SK-N-SH (cell line): ENCODE results near the gene TYW1. TPM values are rescaled to one million over a fixed set of nuclear protein-coding genes. Genes with fewer than 3 reads are reported as not detected.
"Not testable (repeated sequence)": the region's sequence is repeated elsewhere in the genome, so short reads cannot be mapped to it uniquely, and the experiment has no call there.

Experiments used
- CTCF ChIA-PET: fragments of 300-600, 350-600 bp; formaldehyde crosslinking; extraction: SDS; loops from one replicate; lab custom pipeline; 2021; lab: Yijun Ruan, JAX
- POLR2A ChIA-PET: fragments of 350-600 bp; sonication (Branson Sonifier 250); formaldehyde crosslinking; extraction: SDS; loops from one replicate; lab custom pipeline; 2020; ENCODE audit warnings: antibody characterized with exemption, inconsistent platforms; lab: Yijun Ruan, JAX
- DNase-seq: peaks from one replicate; pipeline ENCODE4 v3.0.0; 2012
- H2AFZ ChIP-seq: fragments of 200-600 bp; sonication (generic); 2 replicates; pipeline ENCODE4 v1.8.1; 2016; ENCODE audit warnings: antibody characterized with exemption, mild to moderate bottlenecking, low read depth
- H3F3A ChIP-seq: fragments of 200-600 bp; sonication (generic); replicated peaks from 2 replicates; pipeline ENCODE3; 2016; ENCODE audit warnings: antibody characterized with exemption, mild to moderate bottlenecking; ENCODE audit not compliant: insufficient read depth
- H3K27ac ChIP-seq, 2 experiments: fragments of 200-500 bp in 1 of 2; fragments of 200-600 bp in 1 of 2; sonication (Bioruptor generic) in 1 of 2; sonication (generic), shearing (Covaris generic) in 1 of 2; 2 replicates each; pipeline versions ENCODE4 v1.5.1 to v1.6.1; 2014 to 2016; ENCODE audit warnings: low read depth in 2 of 2, inconsistent platforms in 1 of 2, low read length in 1 of 2, mild to moderate bottlenecking in 1 of 2, mixed read lengths in 1 of 2
- H3K27me3 ChIP-seq: fragments of 200-600 bp; sonication (generic), shearing (Covaris generic); 2 replicates; pipeline ENCODE4 v1.6.1; 2016; ENCODE audit warnings: mixed run types; ENCODE audit not compliant: insufficient read depth
- H3K36me3 ChIP-seq, 2 experiments: fragments of 200-500 bp in 1 of 2; fragments of 200-600 bp in 1 of 2; sonication (Bioruptor generic) in 1 of 2; sonication (generic) in 1 of 2; replicated peaks in 1 of 2; 2 replicates each; pipeline versions ENCODE3 to v1.5.1; 2014 to 2016; ENCODE audit warnings: low read length in 1 of 2, mild to moderate bottlenecking in 1 of 2; ENCODE audit not compliant: insufficient read depth in 2 of 2, control insufficient read depth in 1 of 2
- H3K4me1 ChIP-seq, 2 experiments: fragments of 200-500 bp in 1 of 2; fragments of 200-600 bp in 1 of 2; sonication (Bioruptor generic) in 1 of 2; sonication (generic), shearing (Covaris generic) in 1 of 2; 2 replicates each; pipeline versions ENCODE4 v1.5.1 to v1.6.1; 2014 to 2016; ENCODE audit warnings: low read depth in 1 of 2, low read length in 1 of 2, mixed run types in 1 of 2; ENCODE audit not compliant: insufficient read depth in 2 of 2, control insufficient read depth in 1 of 2
- H3K4me2 ChIP-seq: fragments of 200-600 bp; sonication (generic), shearing (Covaris generic); 2 replicates; pipeline ENCODE4 v1.6.1; 2017; ENCODE audit warnings: mixed run types
- H3K4me3 ChIP-seq, 2 experiments: fragments of 200-500 bp in 1 of 2; fragments of 200-600 bp in 1 of 2; sonication (Bioruptor generic) in 1 of 2; sonication (generic), shearing (Covaris generic) in 1 of 2; 2 replicates each; pipeline versions ENCODE4 v1.5.1 to v1.8.1; 2014 to 2016; ENCODE audit warnings: low read depth in 2 of 2, inconsistent platforms in 1 of 2, low read length in 1 of 2, mild to moderate bottlenecking in 1 of 2, mixed read lengths in 1 of 2, moderate library complexity in 1 of 2
- H3K79me2 ChIP-seq: fragments of 200-600 bp; sonication (generic); 2 replicates; pipeline ENCODE4 v1.8.1; 2017; ENCODE audit warnings: mild to moderate bottlenecking; ENCODE audit not compliant: insufficient read depth
- H3K9ac ChIP-seq: fragments of 200-600 bp; sonication (generic); 2 replicates; pipeline ENCODE4 v1.6.1; 2017; ENCODE audit warnings: mixed run types
- H3K9me2 ChIP-seq: fragments of 200-600 bp; sonication (generic); 2 replicates; pipeline ENCODE4 v1.6.1; 2017; ENCODE audit warnings: mixed run types
- H3K9me3 ChIP-seq: fragments of 200-600 bp; sonication (generic); 2 replicates; pipeline ENCODE4 v1.6.1; 2017; ENCODE audit warnings: mixed run types, mild to moderate bottlenecking, moderate library complexity
- H4K20me1 ChIP-seq: fragments of 200-600 bp; sonication (generic); 2 replicates; pipeline ENCODE4 v1.6.1; 2017; ENCODE audit warnings: mild to moderate bottlenecking, mixed run types; ENCODE audit not compliant: insufficient read depth
- EP300 ChIP-seq, 2 experiments: IDR thresholded peaks; 2 replicates each; pipeline versions ENCODE4 v1.4.0 to v1.6.1; 2012; ENCODE audit warnings: borderline replicate concordance in 1 of 2, low read depth in 1 of 2, low read length in 1 of 2
- EZH2phosphoT487 ChIP-seq: fragments of 200-600 bp; sonication (generic); IDR thresholded peaks from 2 replicates; pipeline ENCODE4 v1.6.1; 2017; ENCODE audit warnings: low read depth, mixed run types, mild to moderate bottlenecking, antibody characterized with exemption, moderate library complexity, borderline replicate concordance
- GATA2 ChIP-seq: sonication (generic); formaldehyde crosslinking; IDR thresholded peaks from 2 replicates; pipeline ENCODE4 v1.5.0; 2020; ENCODE audit warnings: mild to moderate bottlenecking, missing genetic modification reagents
- POLR2AphosphoS5 ChIP-seq: IDR thresholded peaks from 2 replicates; pipeline ENCODE4 v1.6.1; 2012; ENCODE audit warnings: low read depth, low read length
- RAD21 ChIP-seq: IDR thresholded peaks from 2 replicates; pipeline ENCODE4 v1.6.1; 2012; ENCODE audit warnings: mild to moderate bottlenecking, low read length
- SIN3A ChIP-seq: IDR thresholded peaks from 2 replicates; pipeline ENCODE4 v1.6.1; 2012; ENCODE audit warnings: low read depth, mild to moderate bottlenecking, low read length, moderate library complexity, borderline replicate concordance
- WGBS: methylation state at CpG from one replicate; pipeline ENCODE4 v1.1.6; 2017; ENCODE audit warnings: low lambda C conversion rate; 5-methylcytosine and 5-hydroxymethylcytosine counted together
- polyA plus RNA-seq, 3 experiments: library from polyadenylated mRNA; depleted of rRNA; stranded (reverse); fragments of >200 nt; gene quantifications; 2 replicates each; pipeline ENCODE4 v1.2.3, GENCODE V29; 2012
- small RNA-seq, 7 experiments: library from RNA; depleted of rRNA; stranded (forward); fragments of <200 nt; gene quantifications; one replicate each; pipeline ENCODE3, GENCODE V24; 2012
- TF ChIP-seq, protein P1 (sequence below): fragments of 150-350 bp; IDR thresholded peaks from 2 replicates; pipeline ENCODE4 v1.6.1; 2017; ENCODE audit warnings: antibody characterized with exemption, low read length, low read depth, borderline replicate concordance
- TF ChIP-seq, protein P2 (sequence below): fragments of 200-600 bp; sonication (generic); IDR thresholded peaks from 2 replicates; pipeline ENCODE4 v1.6.1; 2017; ENCODE audit warnings: antibody characterized with exemption, mild to moderate bottlenecking, moderate library complexity

TYW1 gene
- polyA plus RNA-seq, 1 of the 3 experiments (the other 2 are of a cell fraction): 15.0 TPM

DNA sequence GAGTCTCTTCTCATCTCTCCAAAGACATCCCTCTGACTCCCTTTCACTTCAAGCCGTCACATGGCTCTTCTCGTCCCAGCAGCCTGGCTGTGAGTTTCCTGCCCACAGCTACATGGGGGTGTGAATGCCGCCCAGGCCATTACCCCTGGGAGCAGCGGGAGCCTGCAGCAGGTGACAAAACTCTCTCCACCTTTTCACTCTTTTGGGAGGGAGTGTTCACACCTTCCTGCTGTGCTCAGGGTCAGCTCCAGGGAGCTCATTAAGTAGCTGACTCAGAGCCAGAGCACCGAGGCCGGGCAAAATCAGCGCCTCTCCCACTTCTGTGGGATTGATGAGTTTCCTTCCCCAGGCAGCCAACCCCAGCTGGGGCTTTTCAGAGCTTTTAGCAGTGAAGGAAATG, 271.3 kb downstream of the TYW1 start (continued):
- no peak for TF ChIP-seq POLR2AphosphoS5
- TF ChIP-seq RAD21: no peak
- no peak for TF ChIP-seq EP300 (IDR thresholded peaks at IDR 0.05; ENCODE audit: borderline replicate concordance in 1 of 2, low read depth in 1 of 2, low read length in 1 of 2)
- no peak for TF ChIP-seq GATA2 (CRISPR knock-in tag)
- TF ChIP-seq EZH2phosphoT487: no peak
- TF ChIP-seq, protein P1, sequence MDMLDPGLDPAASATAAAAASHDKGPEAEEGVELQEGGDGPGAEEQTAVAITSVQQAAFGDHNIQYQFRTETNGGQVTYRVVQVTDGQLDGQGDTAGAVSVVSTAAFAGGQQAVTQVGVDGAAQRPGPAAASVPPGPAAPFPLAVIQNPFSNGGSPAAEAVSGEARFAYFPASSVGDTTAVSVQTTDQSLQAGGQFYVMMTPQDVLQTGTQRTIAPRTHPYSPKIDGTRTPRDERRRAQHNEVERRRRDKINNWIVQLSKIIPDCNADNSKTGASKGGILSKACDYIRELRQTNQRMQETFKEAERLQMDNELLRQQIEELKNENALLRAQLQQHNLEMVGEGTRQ: no peak
- TF ChIP-seq SIN3A: no peak
- TF ChIP-seq, protein P2, sequence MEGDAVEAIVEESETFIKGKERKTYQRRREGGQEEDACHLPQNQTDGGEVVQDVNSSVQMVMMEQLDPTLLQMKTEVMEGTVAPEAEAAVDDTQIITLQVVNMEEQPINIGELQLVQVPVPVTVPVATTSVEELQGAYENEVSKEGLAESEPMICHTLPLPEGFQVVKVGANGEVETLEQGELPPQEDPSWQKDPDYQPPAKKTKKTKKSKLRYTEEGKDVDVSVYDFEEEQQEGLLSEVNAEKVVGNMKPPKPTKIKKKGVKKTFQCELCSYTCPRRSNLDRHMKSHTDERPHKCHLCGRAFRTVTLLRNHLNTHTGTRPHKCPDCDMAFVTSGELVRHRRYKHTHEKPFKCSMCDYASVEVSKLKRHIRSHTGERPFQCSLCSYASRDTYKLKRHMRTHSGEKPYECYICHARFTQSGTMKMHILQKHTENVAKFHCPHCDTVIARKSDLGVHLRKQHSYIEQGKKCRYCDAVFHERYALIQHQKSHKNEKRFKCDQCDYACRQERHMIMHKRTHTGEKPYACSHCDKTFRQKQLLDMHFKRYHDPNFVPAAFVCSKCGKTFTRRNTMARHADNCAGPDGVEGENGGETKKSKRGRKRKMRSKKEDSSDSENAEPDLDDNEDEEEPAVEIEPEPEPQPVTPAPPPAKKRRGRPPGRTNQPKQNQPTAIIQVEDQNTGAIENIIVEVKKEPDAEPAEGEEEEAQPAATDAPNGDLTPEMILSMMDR: no peak

DNA sequence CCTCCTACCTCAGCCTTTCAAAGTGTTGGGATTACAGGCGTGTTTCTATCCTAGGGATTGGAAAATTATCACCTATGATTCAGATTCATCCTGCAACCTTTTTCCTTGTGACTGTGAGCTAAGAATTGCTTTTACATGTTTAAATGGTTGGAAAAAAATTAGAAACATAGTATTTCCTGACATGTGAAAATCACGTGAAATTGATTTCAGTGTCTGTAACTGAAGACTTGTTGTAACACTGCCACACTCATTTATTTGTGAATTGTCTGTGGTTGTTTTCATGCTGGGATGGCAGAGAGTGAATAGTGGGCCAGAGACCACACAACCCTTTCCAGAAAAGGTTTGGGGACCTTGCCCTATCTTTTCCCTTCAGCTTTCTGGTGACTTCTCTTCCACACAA, 273.3 kb downstream of the TYW1 start:
- DNase-seq, H3K27me3 ChIP-seq, POLR2A ChIA-PET, CTCF ChIA-PET, H2AFZ ChIP-seq, H3K4me1 ChIP-seq, H3K4me2 ChIP-seq, H3K79me2 ChIP-seq, H3K9me2 ChIP-seq, H3F3A ChIP-seq, H3K9ac ChIP-seq, H3K27ac ChIP-seq, H4K20me1 ChIP-seq, H3K9me3 ChIP-seq, H3K4me3 ChIP-seq, H3K36me3 ChIP-seq: not testable (repeated sequence)
- 100% methylated on average over 2 of the region's 2 CpGs for WGBS

Small RNA genes lying within 50 kb of the gene (small RNA-seq; reads per million reads assigned to genes)
- gene AC073089.1 (0 reads per million in 7 experiments), gene MIR4650-1 (0 reads per million in 7 experiments), gene RN7SL43P (0 reads per million in 7 experiments)

Other genes with a start within 250 kb of the TYW1 start
- 146 and 185 TPM in 2 replicates for gene TMEM248, start 75.6 kb upstream of the TYW1 start, polyA plus RNA-seq (2012; rRNA removed)
- 49.5 and 59.2 TPM in 2 replicates for gene SBDS, start 1.2 kb upstream of the TYW1 start, polyA plus RNA-seq (2012; rRNA removed)